Measurements from ENCODE around the gene TTYH3. TPM values are rescaled to one million over a fixed set of nuclear protein-coding genes. Genes with fewer than 3 reads are reported as not detected.

Gene TTYH3
- total RNA-seq, 1 experiment from 2014 or later: 122 TPM

DNA sequence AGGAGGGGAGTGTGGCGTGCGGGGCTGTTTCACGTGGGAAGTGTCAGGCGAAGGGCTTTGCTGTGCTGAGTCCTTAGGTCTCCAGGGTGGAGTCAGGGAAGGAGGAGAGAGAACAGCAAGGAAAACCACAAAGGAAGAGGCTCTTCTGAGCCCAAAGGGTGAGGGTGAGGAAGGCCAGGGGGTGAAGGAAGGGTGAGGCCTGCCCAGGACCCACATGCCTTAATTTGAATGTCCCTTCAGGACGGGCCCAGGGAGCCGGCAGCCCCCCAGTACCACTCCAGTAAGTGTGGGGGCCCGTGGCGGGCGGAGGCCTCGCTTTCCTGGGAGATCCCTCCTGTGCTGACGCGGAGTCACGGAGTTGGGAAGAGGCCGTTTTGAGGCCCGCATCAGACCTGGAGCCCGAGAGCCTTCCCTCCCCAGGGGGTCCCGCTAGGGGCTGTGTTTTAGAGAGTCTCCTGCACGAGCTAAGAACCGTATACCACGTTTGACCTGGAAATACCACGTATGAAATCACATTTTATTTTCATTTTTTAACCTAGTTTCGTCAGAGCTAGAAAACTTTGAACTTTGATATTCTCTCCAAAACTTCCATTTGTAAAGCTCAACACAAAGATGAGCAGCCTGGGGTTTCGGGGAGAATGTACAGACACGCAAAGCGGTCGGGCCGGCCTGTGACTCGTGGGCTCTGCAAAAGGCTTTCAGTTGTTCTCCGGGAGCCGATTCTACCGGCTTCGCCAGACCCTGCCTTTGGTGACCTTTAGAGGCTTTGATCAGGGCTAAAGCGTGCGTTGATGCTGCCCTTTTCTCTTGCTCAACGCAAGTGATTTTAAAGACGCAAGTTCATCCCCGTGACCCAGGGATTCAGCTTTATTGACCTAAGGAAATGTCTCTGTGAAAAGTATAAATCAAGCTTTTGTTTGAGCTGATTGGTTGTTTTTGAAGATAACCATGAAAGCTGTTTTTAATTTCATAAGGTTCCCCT lies 23.6 kb upstream of the TTYH3 start:
- Mint-ChIP-seq H3K36me3 (ENCODE audit: insufficient read depth in 1 of 3, low read depth in 3 of 3) (no peaks in the 10 kb centered on the region; a peak in 1 of 7 replicates), H3K27ac (peak overlapping the region in 2 of 3 experiments; percentile 15 to 50; a peak in 3 of 7 replicates), H3K4me3 (no peak overlapping the region), H3K27me3 (ENCODE audit: low read depth) (peaks cover 1% of the 10 kb centered on the region; the same call in 1 of the 2 replicates), H3K9me3 (no peaks in the 10 kb centered on the region), H3K4me1 (peaks cover 23 to 29% of the 10 kb centered on the region in 2 experiments)
- Histone ChIP-seq H3K23ac (ENCODE audit: insufficient read length, low read depth, low read length) (no peak overlapping the region), H3K79me2 (ENCODE audit: insufficient read depth, low read length) (no peaks in the 10 kb centered on the region), H2AK5ac (ENCODE audit: insufficient read length, low read length) (no peak overlapping the region), H3K4me2 (ENCODE audit: insufficient read depth, insufficient read length, low read length) (no peak overlapping the region), H3K79me1 (ENCODE audit: insufficient read depth, low read depth, low read length, poor library complexity, severe bottlenecking) (no peaks in the 10 kb centered on the region), H3K27me3 (ENCODE audit: insufficient read depth, low read length) (no peaks in the 10 kb centered on the region), H4K91ac (ENCODE audit: insufficient read length, low read depth, low read length) (no peak overlapping the region), H2BK12ac (ENCODE audit: insufficient read length, low read depth, low read length) (no peak overlapping the region), H3K23me2 (ENCODE audit: insufficient read length, low read depth, low read length, poor library complexity, severe bottlenecking) (no peaks in the 10 kb centered on the region), H2BK20ac (ENCODE audit: low read depth, low read length, poor library complexity, severe bottlenecking) (no peak overlapping the region), H3K14ac (ENCODE audit: insufficient read depth, low read length) (no peak overlapping the region), H3K56ac (ENCODE audit: insufficient read length, low read depth, low read length) (no peak overlapping the region), H4K5ac (ENCODE audit: insufficient read length, low read depth, low read length) (no peak overlapping the region), H2AFZ (ENCODE audit: low read length) (no peak overlapping the region), H3K27ac (ENCODE audit: insufficient read length, low read depth, low read length) (no peak overlapping the region), H3K18ac (ENCODE audit: insufficient read length, low read depth, low read length) (no peak overlapping the region), H4K20me1 (ENCODE audit: control insufficient read depth, insufficient read depth, insufficient read length) (peaks cover 2% of the 10 kb centered on the region), H2BK5ac (ENCODE audit: insufficient read length, low read length) (no peak overlapping the region), H3K9ac (ENCODE audit: extremely low read depth, insufficient read length, low read length) (no peak overlapping the region), H2BK15ac (ENCODE audit: low read depth, low read length) (no peak overlapping the region), H4K8ac (replicated peaks; ENCODE audit: insufficient read length, low read depth, low read length) (no peak overlapping the region), H3K9me3 (ENCODE audit: control insufficient read depth, low read depth, low read length) (no peaks in the 10 kb centered on the region), H3K4me1 (ENCODE audit: insufficient read depth, low read length) (peaks cover 2% of the 10 kb centered on the region; the same call in 1 of the 2 replicates), H2BK120ac (ENCODE audit: low read depth, low read length, poor library complexity, severe bottlenecking) (no peak overlapping the region), H3T11ph (ENCODE audit: low read length) (no peak overlapping the region), H3K4ac (ENCODE audit: low read depth, low read length) (no peak overlapping the region)
- no CpG with 5 or more reads among the region's 37 CpGs for WGBS (ENCODE audit: extremely low coverage, insufficient read length, low lambda C conversion rate)
- DNase-seq: peak; percentile 23
- TF ChIP-seq, protein P1, sequence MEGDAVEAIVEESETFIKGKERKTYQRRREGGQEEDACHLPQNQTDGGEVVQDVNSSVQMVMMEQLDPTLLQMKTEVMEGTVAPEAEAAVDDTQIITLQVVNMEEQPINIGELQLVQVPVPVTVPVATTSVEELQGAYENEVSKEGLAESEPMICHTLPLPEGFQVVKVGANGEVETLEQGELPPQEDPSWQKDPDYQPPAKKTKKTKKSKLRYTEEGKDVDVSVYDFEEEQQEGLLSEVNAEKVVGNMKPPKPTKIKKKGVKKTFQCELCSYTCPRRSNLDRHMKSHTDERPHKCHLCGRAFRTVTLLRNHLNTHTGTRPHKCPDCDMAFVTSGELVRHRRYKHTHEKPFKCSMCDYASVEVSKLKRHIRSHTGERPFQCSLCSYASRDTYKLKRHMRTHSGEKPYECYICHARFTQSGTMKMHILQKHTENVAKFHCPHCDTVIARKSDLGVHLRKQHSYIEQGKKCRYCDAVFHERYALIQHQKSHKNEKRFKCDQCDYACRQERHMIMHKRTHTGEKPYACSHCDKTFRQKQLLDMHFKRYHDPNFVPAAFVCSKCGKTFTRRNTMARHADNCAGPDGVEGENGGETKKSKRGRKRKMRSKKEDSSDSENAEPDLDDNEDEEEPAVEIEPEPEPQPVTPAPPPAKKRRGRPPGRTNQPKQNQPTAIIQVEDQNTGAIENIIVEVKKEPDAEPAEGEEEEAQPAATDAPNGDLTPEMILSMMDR (conservative IDR thresholded peaks at IDR 0.05): no peak
